ENCODE results near the gene DAGLB.

DAGLB gene

GRCh38 chr7:6375348-6376101 lies 72.2 kb downstream of the DAGLB start:
- Histone ChIP-seq H2AFZ (ENCODE audit: low read depth, low read length) (no peak overlapping the region; the same call in 1 of the 2 replicates), H3K27ac (ENCODE audit: low read length) (peak overlapping the region; percentile 76), H3K36me3 (ENCODE audit: insufficient read depth, low read length) (peaks cover 26% of the 10 kb centered on the region), H3K79me2 (ENCODE audit: insufficient read depth, low read length) (peaks cover 69% of the 10 kb centered on the region), H4K20me1 (ENCODE audit: insufficient read depth, low read length) (peaks cover 51% of the 10 kb centered on the region), H3K4me1 (ENCODE audit: insufficient read depth, low read length) (peaks cover 52% of the 10 kb centered on the region), H3K4me2 (ENCODE audit: insufficient read depth, low read length) (peak overlapping the region; percentile 74), H3K9ac (ENCODE audit: low read depth, low read length) (peak overlapping the region; percentile 92), H3K9me3 (ENCODE audit: insufficient read depth, low read length, severe bottlenecking) (no peaks in the 10 kb centered on the region), H3K27me3 (ENCODE audit: insufficient read depth, low read length, poor library complexity) (no peaks in the 10 kb centered on the region), H3K4me3 (ENCODE audit: low read depth in 1 of 2, low read length in 2 of 2) (peak overlapping the region; percentile 71 to 76)
- 0 out of 3 replicates have a peak, but pooled peaks have one; percentile 2 for ATAC-seq (ENCODE audit: insufficient read depth, low read depth)
- TF ChIP-seq CTCF (IDR thresholded peaks at IDR 0.05; ENCODE audit: borderline replicate concordance, extremely low read depth, low read length, poor library complexity, severe bottlenecking) (no peak), EZH2 (IDR thresholded peaks at IDR 0.05; ENCODE audit: borderline replicate concordance, low read depth, low read length, severe bottlenecking) (no peak)
- DNase-seq = peak; percentile 29

GRCh38 chr7:6367701-6368211 lies 80.0 kb downstream of the DAGLB start:
- no peak overlapping the region for H3K27ac ChIP-seq (ENCODE audit: low read length)
- H3K36me3 ChIP-seq (ENCODE audit: insufficient read depth, low read length) = no peaks in the 10 kb centered on the region

GRCh38 chr7:6365451-6365850 lies 82.3 kb downstream of the DAGLB start:
- H3K4me1 ChIP-seq (ENCODE audit: insufficient read depth, low read length) = no peaks in the 10 kb centered on the region
- H3K4me2 ChIP-seq (ENCODE audit: insufficient read depth, low read length) = no peak overlapping the region
- H3K27me3 ChIP-seq (ENCODE audit: insufficient read depth, low read length, poor library complexity) = no peaks in the 10 kb centered on the region
- no peak for ATAC-seq (ENCODE audit: insufficient read depth, low read depth)
- DNase-seq = no peak
- no peak for TF ChIP-seq CTCF (IDR thresholded peaks at IDR 0.05; ENCODE audit: borderline replicate concordance, extremely low read depth, low read length, poor library complexity, severe bottlenecking)
- no peak for TF ChIP-seq EZH2 (IDR thresholded peaks at IDR 0.05; ENCODE audit: borderline replicate concordance, low read depth, low read length, severe bottlenecking)
- H4K20me1 ChIP-seq (ENCODE audit: insufficient read depth, low read length) = no peaks in the 10 kb centered on the region
- no peak overlapping the region for H3K9ac ChIP-seq (ENCODE audit: low read depth, low read length)
- no peak overlapping the region for H3K4me3 ChIP-seq (ENCODE audit: low read depth in 1 of 2, low read length in 2 of 2)
- H3K79me2 ChIP-seq (ENCODE audit: insufficient read depth, low read length) = no peaks in the 10 kb centered on the region
- no peak overlapping the region for H2AFZ ChIP-seq (ENCODE audit: low read depth, low read length)
- H3K27ac ChIP-seq (ENCODE audit: low read length) = no peak overlapping the region
- no peaks in the 10 kb centered on the region for H3K36me3 ChIP-seq (ENCODE audit: insufficient read depth, low read length)
- no peaks in the 10 kb centered on the region for H3K9me3 ChIP-seq (ENCODE audit: insufficient read depth, low read length, severe bottlenecking)

More at GRCh38 chr7:6367701-6368211, 80.0 kb downstream of the DAGLB start:
- Histone ChIP-seq H2AFZ (ENCODE audit: low read depth, low read length) (no peak overlapping the region), H3K79me2 (ENCODE audit: insufficient read depth, low read length) (no peaks in the 10 kb centered on the region), H3K4me2 (ENCODE audit: insufficient read depth, low read length) (no peak overlapping the region), H3K4me3 (ENCODE audit: low read depth in 1 of 2, low read length in 2 of 2) (no peak overlapping the region), H3K27me3 (ENCODE audit: insufficient read depth, low read length, poor library complexity) (no peaks in the 10 kb centered on the region), H3K4me1 (ENCODE audit: insufficient read depth, low read length) (no peaks in the 10 kb centered on the region), H4K20me1 (ENCODE audit: insufficient read depth, low read length) (no peaks in the 10 kb centered on the region), H3K9ac (ENCODE audit: low read depth, low read length) (no peak overlapping the region), H3K9me3 (ENCODE audit: insufficient read depth, low read length, severe bottlenecking) (no peaks in the 10 kb centered on the region)
- TF ChIP-seq CTCF (IDR thresholded peaks at IDR 0.05; ENCODE audit: borderline replicate concordance, extremely low read depth, low read length, poor library complexity, severe bottlenecking) = no peak
- no peak for TF ChIP-seq EZH2 (IDR thresholded peaks at IDR 0.05; ENCODE audit: borderline replicate concordance, low read depth, low read length, severe bottlenecking)
- ATAC-seq (ENCODE audit: insufficient read depth, low read depth) = no peak
- no peak for DNase-seq

Measured in DND-41 (cell line).